ENCODE measurements around the gene C1QTNF3.
"Not testable (repeated sequence)": the region's sequence is repeated elsewhere in the genome, so short reads cannot be mapped to it uniquely, and the experiment has no call there.

C1QTNF3 gene

DNA sequence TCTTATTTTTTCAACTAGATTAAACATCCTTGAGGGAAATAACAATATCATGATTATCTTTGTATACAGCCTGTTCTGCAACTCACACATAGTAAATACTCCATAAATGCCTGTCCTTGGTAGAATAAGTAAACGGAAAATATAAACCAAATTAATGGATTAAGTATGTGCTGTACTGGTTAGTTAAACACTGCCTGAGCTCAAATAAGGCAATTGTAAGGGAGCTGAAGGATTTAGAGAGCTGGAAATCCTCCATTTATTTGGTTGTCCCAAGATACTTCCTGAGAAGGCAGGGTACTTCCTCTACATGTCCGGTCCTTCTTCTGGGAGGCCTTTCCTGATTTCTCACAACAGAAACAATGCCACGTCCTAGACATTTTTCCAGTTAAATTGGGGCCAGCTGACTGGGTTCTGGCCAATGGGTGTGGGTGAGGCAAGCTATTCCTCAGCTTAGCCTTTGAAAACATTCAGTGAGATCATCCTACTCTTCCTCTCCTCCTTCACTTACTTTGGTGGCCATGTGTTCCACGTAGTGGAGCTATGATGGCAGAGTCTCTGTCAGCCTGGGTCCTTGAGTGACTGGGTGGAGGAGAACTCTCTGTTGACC is 8.5 kb upstream of the C1QTNF3 start:
- no peak for DNase-seq (ENCODE audit: low spot score)

DNA sequence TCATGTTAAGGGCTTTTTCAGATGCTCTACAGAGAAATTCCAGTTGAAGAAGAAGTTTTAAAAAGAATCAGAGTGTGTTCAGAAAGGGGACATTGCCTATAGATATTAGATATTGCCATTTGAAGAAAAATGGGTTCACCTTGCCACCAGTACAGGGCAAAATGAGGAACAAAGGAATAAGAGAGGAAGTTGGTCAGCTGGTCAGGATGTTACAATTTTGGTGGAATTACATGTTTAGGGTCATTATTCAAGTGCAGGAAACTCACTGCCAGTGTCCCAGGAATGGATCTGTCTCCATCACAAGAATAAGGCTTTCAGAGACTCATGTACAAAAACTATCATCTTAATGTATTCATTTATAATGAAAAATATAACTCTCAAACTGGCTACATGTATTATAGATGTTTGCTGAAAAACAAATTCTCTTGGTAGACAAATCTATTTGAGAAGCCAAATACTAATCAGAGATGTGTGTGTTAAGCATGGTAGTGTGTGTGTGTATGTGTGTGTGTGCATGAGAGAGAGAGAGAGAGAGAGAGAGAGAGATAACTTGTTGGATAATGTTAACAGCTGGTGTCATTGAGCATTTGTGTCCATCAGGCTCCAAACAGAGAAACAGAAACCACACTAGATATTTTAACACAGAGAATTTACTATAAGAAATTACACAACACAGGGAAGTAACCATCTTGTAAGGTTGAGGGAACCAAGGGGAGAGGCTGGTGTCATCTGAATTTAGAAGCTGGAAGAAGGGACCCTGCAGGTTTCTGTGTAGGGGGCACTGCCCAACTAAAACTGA is 5.0 kb upstream of the C1QTNF3 start:
- no peak for DNase-seq (ENCODE audit: low spot score)

DNA sequence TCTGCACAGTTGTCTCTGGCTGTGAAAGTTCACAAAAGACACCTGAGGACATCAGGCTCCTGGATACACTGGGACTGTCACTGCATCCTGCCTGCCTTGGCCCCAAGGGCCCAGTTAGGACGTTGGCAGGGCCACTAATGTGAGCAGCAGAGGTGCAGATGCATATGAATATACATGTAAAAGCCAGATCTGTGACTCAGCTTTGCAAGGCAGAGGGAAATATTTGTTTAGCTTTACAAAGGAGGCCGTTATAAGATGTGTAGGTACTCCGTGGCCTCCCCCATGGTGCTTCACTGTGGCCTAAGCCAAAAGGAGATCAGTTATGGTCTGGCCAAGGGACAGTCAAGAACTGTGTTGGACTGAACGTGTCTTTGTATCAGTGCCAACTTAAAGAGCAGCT is 4.1 kb upstream of the C1QTNF3 start:
- no peak for DNase-seq (ENCODE audit: low spot score)

DNA sequence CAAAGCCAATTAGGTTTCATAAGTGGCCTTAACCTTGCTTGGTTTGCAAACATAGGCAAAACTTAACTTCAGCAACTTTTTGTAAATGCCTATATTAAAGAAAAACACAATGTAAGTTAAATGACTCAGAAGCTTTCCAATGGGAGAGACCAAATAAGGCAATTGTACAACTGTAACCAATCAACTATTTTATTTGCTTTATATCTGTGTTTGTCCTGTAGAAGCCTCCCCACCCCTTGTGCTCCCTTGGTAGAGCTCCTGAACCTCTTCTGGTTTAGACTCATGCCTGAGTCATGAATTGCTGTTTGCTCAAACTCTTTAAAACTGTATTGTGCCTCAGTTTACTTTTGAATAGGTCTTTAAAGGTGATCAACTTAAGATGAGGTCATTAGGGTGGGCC is 3.0 kb upstream of the C1QTNF3 start:
- DNase-seq (ENCODE audit: low spot score) = no peak

DNA sequence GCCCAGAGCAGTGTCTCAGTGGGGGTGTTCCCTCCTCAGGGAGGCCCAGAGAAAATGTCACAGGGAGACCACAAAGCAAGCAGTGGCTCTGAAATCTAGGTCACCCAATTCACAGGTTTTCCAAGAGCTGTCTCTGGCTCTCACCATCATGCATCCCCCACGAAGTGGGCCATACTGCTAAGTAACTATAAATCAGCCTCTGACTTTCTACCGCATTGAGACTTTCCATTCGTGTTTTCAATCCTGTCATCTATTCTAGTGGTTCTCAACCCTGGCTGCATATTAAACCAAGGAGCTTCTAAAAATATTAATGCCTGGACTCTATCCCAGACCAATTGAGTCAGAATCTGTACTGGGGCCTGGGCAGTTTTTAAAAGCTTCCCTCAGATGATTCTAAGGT is 2.0 kb upstream of the C1QTNF3 start:
- no peak for DNase-seq (ENCODE audit: low spot score)

DNA sequence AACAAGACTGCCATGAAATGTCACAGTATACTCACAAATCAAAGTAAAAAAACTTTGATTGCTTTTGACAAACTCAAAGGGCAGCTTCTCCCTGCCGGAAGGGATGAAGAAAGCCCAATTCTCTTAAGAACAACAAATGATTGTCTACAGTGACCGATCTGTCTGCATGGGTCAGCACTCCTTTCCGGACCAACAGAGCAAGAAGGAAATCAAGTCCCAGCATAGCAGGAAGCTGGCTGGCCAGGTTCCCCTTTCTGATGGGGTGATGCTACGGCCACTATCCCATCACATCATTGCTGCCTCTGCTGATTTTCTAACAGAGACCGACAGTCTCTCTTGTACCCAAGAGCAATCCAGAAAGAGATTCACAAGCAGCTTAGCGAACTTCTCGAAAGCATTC is 692 bp downstream of the C1QTNF3 start:
- no peak for DNase-seq (ENCODE audit: low spot score)

DNA sequence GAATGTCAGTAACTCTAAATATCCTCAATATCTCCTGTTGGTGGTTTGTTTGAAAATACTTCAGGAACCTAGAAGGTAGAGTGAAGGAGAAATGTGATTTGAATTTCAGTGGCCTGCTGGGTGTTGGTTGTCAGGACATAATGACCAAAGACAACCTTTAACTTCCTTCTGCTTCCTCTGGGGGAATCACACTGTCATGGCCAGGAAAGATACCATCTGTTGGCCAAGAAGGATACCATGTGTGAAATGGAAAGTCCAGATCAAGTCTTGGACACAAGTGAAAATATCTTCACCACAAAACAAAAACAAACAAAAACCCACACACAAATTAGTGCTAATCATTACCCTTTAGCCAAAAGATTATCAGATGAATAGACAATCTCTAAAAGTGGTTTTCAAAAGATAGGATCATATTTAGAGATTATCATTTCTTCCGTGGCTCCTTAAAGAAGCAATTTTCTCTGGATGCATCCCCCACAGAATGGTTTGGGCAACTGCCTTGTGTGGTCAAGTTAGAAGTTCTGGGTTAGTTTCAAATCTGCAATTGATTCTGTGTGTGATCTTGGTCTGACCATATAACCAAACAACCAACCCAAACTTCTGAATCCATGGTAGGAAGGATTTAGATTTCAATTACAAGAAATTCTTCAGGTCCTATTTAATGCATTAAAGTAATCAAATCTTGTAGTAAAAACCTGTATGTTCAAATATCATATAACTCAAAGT is 1.6 kb downstream of the C1QTNF3 start:
- no peak for DNase-seq (ENCODE audit: low spot score)

DNA sequence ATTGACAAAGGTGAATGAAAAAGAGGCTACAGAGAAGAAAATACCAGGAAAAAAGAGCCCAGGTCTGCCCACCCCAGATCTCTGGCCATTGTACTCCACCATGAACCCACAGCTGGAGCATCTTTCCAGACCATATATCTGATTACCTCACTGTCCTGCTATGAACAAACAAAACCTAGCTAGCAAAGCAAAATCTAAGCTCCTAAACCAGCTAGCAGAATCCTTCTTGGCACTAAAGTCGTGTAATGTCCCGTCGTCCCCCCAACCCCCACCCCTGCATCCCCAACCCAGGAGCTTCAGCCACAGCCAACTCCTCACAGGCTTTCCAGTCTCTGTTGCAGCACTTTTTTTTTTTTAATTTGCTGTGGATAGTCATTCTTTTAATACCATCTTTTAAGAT is 2.5 kb downstream of the C1QTNF3 start:
- DNase-seq (ENCODE audit: low spot score) = no peak

DNA sequence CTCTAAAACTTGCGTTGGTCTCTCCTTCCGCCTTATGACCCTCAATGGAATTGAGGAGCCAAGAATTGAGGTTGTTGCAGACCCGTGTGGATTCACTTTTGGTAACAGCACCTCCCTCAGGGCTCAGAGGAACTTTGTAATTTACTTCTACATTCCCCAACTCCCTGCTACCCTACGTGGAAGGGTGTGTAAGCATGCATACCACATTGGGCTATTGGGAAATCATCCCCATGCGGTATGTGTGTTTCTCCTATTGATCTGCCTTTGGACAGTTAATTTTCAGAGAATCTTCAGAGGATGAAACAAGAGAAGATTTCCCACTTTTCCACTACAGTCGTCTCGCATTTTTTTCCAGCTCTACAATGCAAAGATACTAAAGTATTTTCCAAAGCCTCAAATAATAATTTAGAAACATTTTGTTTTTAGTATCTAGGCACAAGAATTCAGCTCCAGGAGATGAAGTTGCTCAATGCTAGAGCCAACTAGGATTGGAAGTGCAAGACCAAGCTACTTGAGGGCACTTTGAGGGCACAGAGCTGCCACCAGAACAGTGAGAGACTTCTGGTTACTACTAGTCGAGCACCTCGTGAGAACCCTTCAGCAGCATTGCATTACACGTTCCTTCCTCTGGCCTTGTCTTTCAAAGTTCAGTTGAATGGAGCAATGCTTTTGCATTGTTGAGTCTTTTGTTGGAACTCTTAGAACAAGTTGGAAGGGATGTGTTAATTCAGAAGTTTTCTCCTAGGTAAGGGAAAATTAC is 3.4 kb downstream of the C1QTNF3 start:
- no peak for DNase-seq (ENCODE audit: low spot score)

DNA sequence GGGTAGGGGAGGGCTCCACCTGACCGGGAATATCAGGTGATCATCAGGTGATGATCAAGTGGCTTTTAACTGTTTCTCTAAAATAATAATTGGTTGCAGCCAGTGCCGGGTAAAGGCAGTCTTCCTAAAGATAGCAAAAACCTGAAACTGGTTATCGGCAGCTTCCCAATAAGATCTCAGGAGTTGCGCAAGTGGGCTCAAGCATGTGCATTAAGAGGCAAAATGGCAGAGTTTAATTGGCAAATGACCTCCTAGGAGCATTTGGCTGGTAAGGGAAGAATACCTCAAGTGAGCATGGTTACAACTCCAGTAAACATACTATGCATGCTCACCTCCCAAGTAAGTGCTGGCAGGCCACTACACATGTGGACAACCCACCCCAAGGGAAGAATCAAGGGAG is 4.2 kb downstream of the C1QTNF3 start:
- no peak for DNase-seq (ENCODE audit: low spot score)

DNA sequence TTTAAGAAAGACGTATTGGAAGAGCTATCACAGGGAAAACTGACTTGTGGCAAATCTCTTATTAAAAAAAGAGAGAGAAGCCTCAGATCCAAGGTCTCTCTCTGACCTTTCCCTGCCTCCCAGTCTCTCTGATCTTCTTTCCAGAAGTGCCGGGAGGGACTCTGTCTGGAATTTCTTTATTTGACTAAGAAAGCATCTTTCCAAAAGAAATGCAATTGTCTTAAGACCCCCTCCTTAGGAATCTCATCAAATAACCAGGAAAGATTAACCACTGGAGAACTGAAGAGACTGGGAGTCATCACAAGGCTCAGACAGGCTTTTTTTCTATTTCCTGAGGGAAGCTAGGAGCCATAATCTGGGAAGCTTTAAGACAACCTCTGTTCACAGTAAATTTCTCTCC is 4.6 kb downstream of the C1QTNF3 start:
- no peak for DNase-seq (ENCODE audit: low spot score)

DNA sequence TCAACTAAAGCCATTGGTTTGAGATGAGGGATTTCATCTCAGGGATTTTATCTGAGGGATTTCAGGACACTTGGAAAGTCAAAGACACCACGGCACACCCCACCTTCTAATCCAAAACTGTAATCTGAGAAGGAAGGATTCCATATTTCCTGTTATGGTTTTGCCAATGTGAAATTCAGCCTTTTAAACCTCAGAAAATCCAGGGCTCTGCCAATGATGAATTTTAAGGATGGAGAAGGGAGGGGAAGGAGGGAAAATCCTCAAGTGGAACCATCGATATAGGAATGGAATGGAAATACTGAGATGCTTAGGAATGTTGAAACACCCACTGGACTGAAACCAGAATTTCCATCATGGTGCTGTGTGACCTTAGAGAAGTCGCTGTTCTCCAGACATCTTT is 5.3 kb downstream of the C1QTNF3 start:
- DNase-seq (ENCODE audit: low spot score) = no peak

DNA sequence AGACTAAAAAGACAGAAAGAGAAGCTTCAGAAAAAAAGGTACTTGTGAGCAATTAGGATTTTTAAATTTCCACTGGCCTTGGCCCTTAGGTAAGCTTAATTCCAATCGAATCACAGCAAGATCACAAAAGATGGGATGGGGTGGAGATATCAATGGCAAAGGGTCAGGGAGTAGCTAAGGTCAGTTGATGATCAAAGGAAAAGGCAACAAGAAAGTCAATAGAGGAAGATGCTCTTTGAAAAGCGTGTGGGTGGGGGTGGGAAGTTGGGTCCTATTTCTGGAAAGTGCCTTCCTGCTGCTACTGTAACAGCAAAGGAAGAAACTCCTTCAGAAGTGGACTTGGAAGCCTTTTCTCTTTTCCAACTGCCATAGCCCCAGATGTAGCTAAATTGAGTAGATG is 7.3 kb downstream of the C1QTNF3 start:
- no peak for DNase-seq (ENCODE audit: low spot score)

DNA sequence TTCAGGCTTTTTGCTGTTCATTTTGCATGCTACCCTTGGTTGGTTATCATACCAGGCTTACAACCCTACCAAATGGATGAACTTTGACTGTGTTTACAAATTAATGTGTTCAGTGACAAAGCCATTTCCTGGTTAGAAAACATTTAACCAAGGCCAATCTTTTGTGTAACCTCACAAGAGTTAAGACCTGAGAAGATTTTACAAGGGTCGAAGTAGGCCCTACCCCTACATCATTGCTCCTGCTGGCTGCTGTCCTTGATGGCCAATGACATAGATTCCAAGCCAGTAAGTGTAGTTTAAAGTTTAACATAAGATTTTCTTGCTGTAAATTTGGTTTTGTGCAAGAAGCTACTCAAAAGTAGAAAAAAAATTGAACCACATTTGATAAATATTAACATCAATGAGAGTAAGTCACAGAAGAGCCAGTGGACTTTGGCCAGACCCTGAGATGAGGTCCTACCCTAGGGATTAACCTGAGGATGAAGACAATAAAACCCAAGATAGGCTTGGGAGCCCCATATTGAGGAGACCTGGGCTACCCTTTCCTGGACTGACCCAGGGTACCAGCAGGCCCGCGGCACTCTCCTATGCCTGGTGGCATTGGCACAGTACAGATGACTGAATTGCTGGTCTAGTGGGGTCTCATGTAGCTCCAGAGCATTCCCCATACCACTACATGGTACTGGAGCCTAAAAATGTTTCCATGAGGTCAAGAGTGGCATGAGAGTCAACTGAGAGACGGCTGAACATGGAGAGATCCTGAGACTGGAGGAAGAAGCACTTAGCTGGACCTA is 8.3 kb downstream of the C1QTNF3 start:
- DNase-seq (ENCODE audit: low spot score) = no peak

DNA sequence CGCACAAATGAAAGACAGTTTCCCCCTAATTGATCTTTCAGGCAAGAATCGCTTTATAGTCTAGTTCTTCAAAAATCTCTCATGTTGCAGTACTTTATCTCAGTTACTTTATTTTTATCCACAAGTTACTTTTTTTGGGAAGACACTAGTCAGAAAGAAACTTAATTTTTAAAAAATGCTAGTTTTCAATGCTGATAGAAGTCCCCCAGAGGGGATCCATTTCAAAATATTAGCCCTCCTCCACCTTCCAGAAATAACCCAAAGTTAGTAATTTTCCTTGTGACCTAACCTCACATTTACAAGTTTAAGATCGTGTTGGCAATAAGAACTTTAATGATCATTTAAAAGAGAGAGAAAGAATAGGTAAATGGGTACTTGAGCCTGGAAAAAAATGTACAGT is 11.0 kb downstream of the C1QTNF3 start:
- no peak for DNase-seq (ENCODE audit: low spot score)

DNA sequence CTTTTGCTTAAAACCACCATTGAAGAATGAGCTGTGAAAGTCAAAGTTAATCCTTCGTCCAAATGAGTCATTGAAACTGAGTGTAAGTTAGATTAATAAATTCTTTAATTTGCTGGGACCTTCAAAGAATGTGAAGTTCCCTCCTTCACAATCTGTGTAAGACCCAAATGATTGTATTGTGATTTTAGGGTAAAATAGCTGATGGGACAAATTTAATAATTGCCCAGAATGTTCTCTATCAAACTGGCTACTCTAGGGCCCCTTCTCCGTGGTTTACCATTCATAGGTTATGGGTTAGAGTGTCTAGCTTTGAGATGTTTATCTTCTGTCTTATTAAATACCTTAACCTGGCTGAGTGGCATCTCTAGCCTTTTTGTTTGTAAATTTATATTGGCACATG is 11.9 kb downstream of the C1QTNF3 start:
- no peak for DNase-seq (ENCODE audit: low spot score)

DNA sequence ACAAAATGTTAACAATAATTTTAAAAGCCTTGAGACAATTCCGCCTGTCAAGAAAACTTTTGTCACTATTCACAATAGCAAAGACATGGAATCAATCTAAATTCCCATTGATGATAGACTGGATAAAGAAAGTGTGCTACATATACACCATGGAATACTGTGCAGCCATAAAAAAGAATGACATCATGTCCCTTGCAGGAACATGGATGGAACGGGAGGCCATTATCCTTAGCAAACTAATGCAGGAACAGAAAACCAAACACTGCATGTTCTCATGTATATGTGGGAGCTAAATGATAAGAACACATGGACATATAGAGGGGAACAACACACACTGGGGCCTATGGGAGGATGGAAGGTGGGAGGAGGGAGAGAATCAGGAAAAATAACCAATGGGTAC is 12.4 kb downstream of the C1QTNF3 start:
- DNase-seq (ENCODE audit: low spot score) = not testable (repeated sequence)

DNA sequence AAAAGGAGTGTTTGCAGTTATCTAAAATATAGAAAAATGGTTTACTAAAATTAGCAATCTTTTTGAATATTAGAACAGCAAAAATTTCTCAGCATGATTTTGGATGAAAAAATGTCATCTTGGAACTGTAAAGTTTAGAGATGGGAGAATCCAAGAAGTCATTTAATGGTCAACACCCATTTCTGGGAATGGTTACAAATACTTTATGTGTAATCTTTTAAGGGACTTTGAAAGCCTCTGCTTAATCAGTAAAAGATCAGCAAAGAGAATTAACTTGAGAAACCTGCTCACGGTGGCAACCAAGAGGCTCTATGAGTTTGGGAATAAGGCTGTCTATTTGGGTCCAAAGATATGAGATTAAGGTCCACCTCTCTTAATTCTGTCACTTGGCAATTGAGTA is 13.0 kb downstream of the C1QTNF3 start:
- DNase-seq (ENCODE audit: low spot score) = no peak

DNA sequence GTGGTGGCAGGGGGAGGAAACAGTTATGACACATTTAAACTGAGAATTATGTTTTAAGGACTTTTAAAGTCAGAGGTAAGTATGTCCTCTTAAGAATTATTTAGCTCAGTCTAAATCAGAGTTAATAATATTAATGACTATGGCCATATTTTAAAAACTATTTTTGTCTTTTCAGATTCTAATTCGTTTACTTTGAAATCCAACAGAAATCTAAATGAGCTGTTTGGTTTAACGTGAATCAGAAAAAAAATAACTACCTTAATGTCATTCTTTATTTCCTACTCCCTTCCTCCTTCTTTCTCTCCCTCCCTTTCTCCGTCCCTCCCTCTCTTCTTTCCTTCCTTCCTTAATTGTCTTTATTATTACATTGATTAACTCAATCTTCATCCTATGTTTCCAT is 14.7 kb downstream of the C1QTNF3 start:
- no peak for DNase-seq (ENCODE audit: low spot score)

DNA sequence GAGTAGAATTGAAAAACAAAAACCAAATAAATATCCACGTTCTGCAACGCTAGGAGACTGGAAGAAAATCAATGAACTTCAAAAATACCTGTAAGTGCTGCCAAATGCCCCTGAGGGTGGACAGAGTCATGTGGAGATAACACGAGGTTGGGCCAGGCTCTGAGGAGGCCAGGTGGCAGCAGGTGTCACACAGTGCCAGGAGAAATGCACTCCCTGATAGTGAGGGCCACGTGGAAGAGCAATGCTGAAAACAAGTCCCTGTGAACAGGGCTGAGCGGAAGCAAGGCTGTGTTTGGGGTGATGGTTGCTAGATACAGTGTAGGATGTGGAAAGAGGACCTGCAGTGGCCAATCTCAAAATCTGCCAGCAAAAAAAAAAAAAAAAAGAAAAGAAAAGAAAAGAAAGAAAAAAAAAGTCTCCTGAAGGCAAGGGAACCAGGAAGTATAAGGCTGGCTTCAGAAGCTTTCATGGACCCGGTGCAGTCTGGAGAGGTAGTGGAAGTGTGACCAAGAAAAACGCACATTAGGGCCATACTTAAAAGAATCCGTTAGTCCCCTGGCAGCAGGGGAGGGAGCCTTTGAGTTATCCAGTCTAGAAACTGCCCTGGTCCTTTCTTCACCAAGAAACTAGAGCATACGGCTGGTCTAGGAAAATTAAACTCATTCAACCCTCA is 16.8 kb downstream of the C1QTNF3 start:
- no peak for DNase-seq (ENCODE audit: low spot score)

DNA sequence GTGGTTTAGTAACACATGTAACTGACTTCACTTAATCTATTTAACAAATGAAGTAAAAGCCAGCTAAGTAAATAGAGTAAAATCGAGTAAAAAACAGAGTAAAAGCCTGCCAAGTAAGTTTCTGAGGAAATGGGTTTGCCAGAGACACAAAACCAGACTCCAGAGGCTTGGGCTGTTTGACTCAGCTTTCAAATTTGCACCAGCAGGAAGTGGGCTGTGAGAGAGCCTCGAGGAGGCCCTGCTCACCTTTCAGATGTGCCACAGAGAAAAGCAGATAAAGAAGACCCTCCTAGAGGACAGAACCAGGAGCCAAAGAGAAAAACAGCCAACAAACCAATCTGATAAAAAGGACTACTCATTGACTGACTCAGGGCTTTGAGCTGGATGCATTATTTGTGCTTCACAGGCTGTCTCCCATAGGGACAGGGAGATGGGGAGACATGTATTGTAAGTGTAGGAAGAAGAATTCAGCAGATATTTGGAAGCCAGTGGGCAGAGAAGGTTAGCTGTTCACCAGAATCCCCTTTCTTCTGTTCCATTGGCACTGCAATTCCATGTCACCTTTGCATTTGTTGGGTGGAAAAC is 20.8 kb downstream of the C1QTNF3 start:
- no peak for DNase-seq (ENCODE audit: low spot score)

Data from left forelimb (tissue), 1 donor.